HEK293T (cell line): Measurements from ENCODE around the gene VSTM2L.

ENCODE experiments used
- ARNT ChIP-seq: fragments of 450-650 bp; IDR thresholded peaks from 2 replicates; pipeline ENCODE4 v1.6.1; 2017; ENCODE audit warnings: mild to moderate bottlenecking
- BHLHE40 ChIP-seq: fragments of 450-650 bp; IDR thresholded peaks from 2 replicates; pipeline ENCODE4 v1.6.1; 2016; ENCODE audit warnings: mild to moderate bottlenecking, moderate library complexity, borderline replicate concordance
- FOXK2 ChIP-seq: fragments of 450-650 bp; IDR thresholded peaks from 2 replicates; pipeline ENCODE4 v1.6.1; 2016; ENCODE audit warnings: mild to moderate bottlenecking
- NFRKB ChIP-seq: fragments of 450-650 bp; IDR thresholded peaks from 2 replicates; pipeline ENCODE4 v1.6.1; 2016; ENCODE audit warnings: mild to moderate bottlenecking, moderate library complexity
- SUZ12 ChIP-seq: fragments of 450-650 bp; IDR thresholded peaks from 2 replicates; pipeline ENCODE4 v1.6.1; 2016; ENCODE audit warnings: mild to moderate bottlenecking
- TARDBP ChIP-seq: fragments of 450-650 bp; IDR thresholded peaks from 2 replicates; pipeline ENCODE4 v1.6.1; 2016
- ZNF384 ChIP-seq: fragments of 450-650 bp; IDR thresholded peaks from 2 replicates; pipeline ENCODE4 v1.6.1; 2016

DNA sequence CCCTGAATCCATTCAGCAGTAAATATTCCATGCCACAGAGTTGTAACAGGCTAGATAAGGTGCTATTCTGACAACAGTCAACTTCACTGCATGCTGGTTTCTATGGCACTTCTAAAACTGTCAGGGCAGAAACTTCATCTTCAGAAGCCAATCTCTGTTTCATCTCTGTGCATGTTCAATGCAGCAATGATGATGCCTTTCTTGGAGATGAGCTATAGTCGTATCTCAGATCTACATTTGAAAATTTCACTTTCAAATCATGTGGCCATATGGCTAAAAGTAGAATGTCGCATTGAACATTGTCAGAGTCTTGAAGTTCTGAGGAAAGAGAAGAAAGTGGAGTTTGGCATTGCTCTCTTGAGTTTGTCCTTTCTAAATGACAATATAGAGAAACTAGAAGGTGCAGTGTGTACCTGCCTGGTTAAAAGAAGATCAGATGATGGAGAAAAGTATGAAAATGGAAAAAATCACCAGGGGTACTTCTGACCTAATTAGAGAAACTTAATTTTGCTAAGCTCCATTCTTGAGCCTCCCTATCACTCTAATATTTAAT is 49.0 kb upstream of the VSTM2L start:
- TF ChIP-seq ZNF384 (no peak), BHLHE40 (no peak), SUZ12 (no peak), TARDBP (no peak), NFRKB (no peak), FOXK2 (no peak), ARNT (no peak)
